Measurements from ENCODE around the gene PLAAT5.

GRCh38 chr11:63511048-63511748 is 20.2 kb upstream of the PLAAT5 start:
- no peak for TF ChIP-seq POLR2A (IDR thresholded peaks at IDR 0.05; ENCODE audit: low read depth, low read length)
- no peak for TF ChIP-seq TAF1 (IDR thresholded peaks at IDR 0.05; ENCODE audit: low read depth, low read length)
- no peak for TF ChIP-seq POLR2AphosphoS5 (IDR thresholded peaks at IDR 0.05; ENCODE audit: low read depth, low read length)
